ENCODE results near the gene NEK4.

NEK4 gene

GRCh38 chr3:52770496-52771333, at the start of gene NEK4:
TSS of gene NEK4 (minus strand) at chr3:52770940. CDS start at chr3:52770746, 194 bp downstream.
- DNase-seq: peak; percentile 88

- no peak for DNase-seq
Measured at GRCh38 chr3:52819936-52820335, 49.2 kb upstream of the NEK4 start.

- no peak for DNase-seq
Measured at GRCh38 chr3:52817860-52818259, 47.1 kb upstream of the NEK4 start.

- DNase-seq: no peak
Measured at GRCh38 chr3:52817221-52817620, 46.5 kb upstream of the NEK4 start.

- no peak for DNase-seq
Measured at GRCh38 chr3:52816654-52817053, 45.9 kb upstream of the NEK4 start.

- no peak for DNase-seq
Measured at GRCh38 chr3:52816199-52816598, 45.5 kb upstream of the NEK4 start.

- DNase-seq: no peak
Measured at GRCh38 chr3:52813810-52814209, 43.1 kb upstream of the NEK4 start.

- no peak for DNase-seq
Measured at GRCh38 chr3:52811452-52812011, 40.8 kb upstream of the NEK4 start.

GRCh38 chr3:52810923-52811322, 40.2 kb upstream of the NEK4 start:
- DNase-seq: no peak

GRCh38 chr3:52809662-52810377, 39.1 kb upstream of the NEK4 start:
- no peak for DNase-seq

GRCh38 chr3:52809149-52809548, 38.4 kb upstream of the NEK4 start:
- DNase-seq: no peak

GRCh38 chr3:52805270-52806039, 34.7 kb upstream of the NEK4 start:
- no peak for DNase-seq

GRCh38 chr3:52801839-52802238, 31.1 kb upstream of the NEK4 start:
- no peak for DNase-seq

GRCh38 chr3:52800079-52800478, 29.3 kb upstream of the NEK4 start:
- DNase-seq: no peak

GRCh38 chr3:52798978-52799476, 28.3 kb upstream of the NEK4 start:
- DNase-seq: peak; percentile 7

- DNase-seq: no peak
Measured at GRCh38 chr3:52798376-52798977, 27.7 kb upstream of the NEK4 start.

- no peak for DNase-seq
Measured at GRCh38 chr3:52796411-52796810, 25.7 kb upstream of the NEK4 start.

GRCh38 chr3:52795298-52795900, 24.7 kb upstream of the NEK4 start:
- no peak for DNase-seq

GRCh38 chr3:52794612-52795099, 23.9 kb upstream of the NEK4 start, which contains the start of gene ITIH3:
TSS of gene ITIH3 (plus strand) at chr3:52794796. CDS start at chr3:52794804, 8 bp downstream.
- no peak for DNase-seq

- no peak for DNase-seq
Measured at GRCh38 chr3:52793702-52794611, 23.2 kb upstream of the NEK4 start.
